ENCODE data around the gene ST3GAL3. TPM values are rescaled to one million over a fixed set of nuclear protein-coding genes. Genes with fewer than 3 reads are reported as not detected.

The ST3GAL3 gene
- total and polyA plus RNA-seq, 10 of the 15 experiments (the other 5 are each of a cell fraction or from before 2014, with no cell fraction given) = 1.2 to 19.3 (median 11.0) TPM

GRCh38 chr1:43834280-43835081 lies 127.1 kb downstream of the ST3GAL3 start (continued):
- TF ChIP-seq, protein P1, sequence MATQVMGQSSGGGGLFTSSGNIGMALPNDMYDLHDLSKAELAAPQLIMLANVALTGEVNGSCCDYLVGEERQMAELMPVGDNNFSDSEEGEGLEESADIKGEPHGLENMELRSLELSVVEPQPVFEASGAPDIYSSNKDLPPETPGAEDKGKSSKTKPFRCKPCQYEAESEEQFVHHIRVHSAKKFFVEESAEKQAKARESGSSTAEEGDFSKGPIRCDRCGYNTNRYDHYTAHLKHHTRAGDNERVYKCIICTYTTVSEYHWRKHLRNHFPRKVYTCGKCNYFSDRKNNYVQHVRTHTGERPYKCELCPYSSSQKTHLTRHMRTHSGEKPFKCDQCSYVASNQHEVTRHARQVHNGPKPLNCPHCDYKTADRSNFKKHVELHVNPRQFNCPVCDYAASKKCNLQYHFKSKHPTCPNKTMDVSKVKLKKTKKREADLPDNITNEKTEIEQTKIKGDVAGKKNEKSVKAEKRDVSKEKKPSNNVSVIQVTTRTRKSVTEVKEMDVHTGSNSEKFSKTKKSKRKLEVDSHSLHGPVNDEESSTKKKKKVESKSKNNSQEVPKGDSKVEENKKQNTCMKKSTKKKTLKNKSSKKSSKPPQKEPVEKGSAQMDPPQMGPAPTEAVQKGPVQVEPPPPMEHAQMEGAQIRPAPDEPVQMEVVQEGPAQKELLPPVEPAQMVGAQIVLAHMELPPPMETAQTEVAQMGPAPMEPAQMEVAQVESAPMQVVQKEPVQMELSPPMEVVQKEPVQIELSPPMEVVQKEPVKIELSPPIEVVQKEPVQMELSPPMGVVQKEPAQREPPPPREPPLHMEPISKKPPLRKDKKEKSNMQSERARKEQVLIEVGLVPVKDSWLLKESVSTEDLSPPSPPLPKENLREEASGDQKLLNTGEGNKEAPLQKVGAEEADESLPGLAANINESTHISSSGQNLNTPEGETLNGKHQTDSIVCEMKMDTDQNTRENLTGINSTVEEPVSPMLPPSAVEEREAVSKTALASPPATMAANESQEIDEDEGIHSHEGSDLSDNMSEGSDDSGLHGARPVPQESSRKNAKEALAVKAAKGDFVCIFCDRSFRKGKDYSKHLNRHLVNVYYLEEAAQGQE (IDR thresholded peaks at IDR 0.05; ENCODE audit: low read depth, low read length) = no peak
- no peak for TF ChIP-seq HDAC2 (IDR thresholded peaks at IDR 0.05)
- TF ChIP-seq BCLAF1 (IDR thresholded peaks at IDR 0.05) = no peak
- no peak for TF ChIP-seq EZH2 (IDR thresholded peaks at IDR 0.05; ENCODE audit: borderline replicate concordance, control insufficient read depth, low read depth, low read length)
- TF ChIP-seq, protein P2, sequence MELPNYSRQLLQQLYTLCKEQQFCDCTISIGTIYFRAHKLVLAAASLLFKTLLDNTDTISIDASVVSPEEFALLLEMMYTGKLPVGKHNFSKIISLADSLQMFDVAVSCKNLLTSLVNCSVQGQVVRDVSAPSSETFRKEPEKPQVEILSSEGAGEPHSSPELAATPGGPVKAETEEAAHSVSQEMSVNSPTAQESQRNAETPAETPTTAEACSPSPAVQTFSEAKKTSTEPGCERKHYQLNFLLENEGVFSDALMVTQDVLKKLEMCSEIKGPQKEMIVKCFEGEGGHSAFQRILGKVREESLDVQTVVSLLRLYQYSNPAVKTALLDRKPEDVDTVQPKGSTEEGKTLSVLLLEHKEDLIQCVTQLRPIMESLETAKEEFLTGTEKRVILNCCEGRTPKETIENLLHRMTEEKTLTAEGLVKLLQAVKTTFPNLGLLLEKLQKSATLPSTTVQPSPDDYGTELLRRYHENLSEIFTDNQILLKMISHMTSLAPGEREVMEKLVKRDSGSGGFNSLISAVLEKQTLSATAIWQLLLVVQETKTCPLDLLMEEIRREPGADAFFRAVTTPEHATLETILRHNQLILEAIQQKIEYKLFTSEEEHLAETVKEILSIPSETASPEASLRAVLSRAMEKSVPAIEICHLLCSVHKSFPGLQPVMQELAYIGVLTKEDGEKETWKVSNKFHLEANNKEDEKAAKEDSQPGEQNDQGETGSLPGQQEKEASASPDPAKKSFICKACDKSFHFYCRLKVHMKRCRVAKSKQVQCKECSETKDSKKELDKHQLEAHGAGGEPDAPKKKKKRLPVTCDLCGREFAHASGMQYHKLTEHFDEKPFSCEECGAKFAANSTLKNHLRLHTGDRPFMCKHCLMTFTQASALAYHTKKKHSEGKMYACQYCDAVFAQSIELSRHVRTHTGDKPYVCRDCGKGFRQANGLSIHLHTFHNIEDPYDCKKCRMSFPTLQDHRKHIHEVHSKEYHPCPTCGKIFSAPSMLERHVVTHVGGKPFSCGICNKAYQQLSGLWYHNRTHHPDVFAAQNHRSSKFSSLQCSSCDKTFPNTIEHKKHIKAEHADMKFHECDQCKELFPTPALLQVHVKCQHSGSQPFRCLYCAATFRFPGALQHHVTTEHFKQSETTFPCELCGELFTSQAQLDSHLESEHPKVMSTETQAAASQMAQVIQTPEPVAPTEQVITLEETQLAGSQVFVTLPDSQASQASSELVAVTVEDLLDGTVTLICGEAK (IDR thresholded peaks at IDR 0.05; ENCODE audit: borderline replicate concordance) = no peak; the same call in 1 of the 2 replicates
- no peak for TF ChIP-seq MYC (IDR thresholded peaks at IDR 0.05; ENCODE audit: insufficient read depth, insufficient read length, insufficient replicate concordance, low read length, severe bottlenecking)
- TF ChIP-seq EED (IDR thresholded peaks at IDR 0.05; ENCODE audit: low read depth) = peak; percentile 59
- TF ChIP-seq CBFB (IDR thresholded peaks at IDR 0.05; ENCODE audit: low read depth) = 0 out of 2 replicates have a peak, but pooled peaks have one; percentile 31
- 0 out of 4 replicates have a peak, but pooled peaks of 1 of the 2 experiments have one; percentile 35 for TF ChIP-seq IKZF2 (IDR thresholded peaks at IDR 0.05)
- TF ChIP-seq PAX5 (IDR thresholded peaks at IDR 0.05; ENCODE audit: borderline replicate concordance, low read depth, low read length) = 0 out of 2 replicates have a peak, but pooled peaks have one; percentile 14
- 0 out of 2 replicates have a peak, but pooled peaks have one; percentile 60 for TF ChIP-seq GABPA (IDR thresholded peaks at IDR 0.05; ENCODE audit: low read depth)

Measured in GM12878 (cell line).